GM12891 (cell line): Measurements from ENCODE around the gene BEST4.
"Not testable (repeated sequence)": the region's sequence is repeated elsewhere in the genome, so short reads cannot be mapped to it uniquely, and the experiment has no call there.

Source experiments
- DNase-seq: peaks from one replicate; pipeline ENCODE4 v3.0.0; 2011; ENCODE audit warnings: low spot score; ENCODE audit not compliant: insufficient read length
- FAIRE-seq: peaks from 2 replicates; lab custom pipeline; 2011; peaks lifted over from hg19 to GRCh38; lab: Jason Lieb, UNC
- PAX5 ChIP-seq: IDR thresholded peaks from 2 replicates; pipeline ENCODE4 v1.6.1; 2011; ENCODE audit warnings: low read length, moderate library complexity, mild to moderate bottlenecking; ENCODE audit not compliant: insufficient read depth, severe bottlenecking
- POLR2A ChIP-seq: IDR thresholded peaks from 2 replicates; pipeline ENCODE4 v1.6.1; 2011; ENCODE audit warnings: low read depth, low read length, control low read depth
- POLR2AphosphoS5 ChIP-seq: IDR thresholded peaks from 2 replicates; pipeline ENCODE4 v1.6.1; 2011; ENCODE audit warnings: low read depth, low read length, control low read depth
- POU2F2 ChIP-seq: IDR thresholded peaks from 2 replicates; pipeline ENCODE4 v1.6.1; 2011; ENCODE audit warnings: low read depth, mild to moderate bottlenecking, control low read depth, low read length, moderate library complexity
- SPI1 ChIP-seq: IDR thresholded peaks from 2 replicates; pipeline ENCODE4 v1.6.1; 2011; ENCODE audit warnings: low read depth, low read length, control low read depth
- TAF1 ChIP-seq: IDR thresholded peaks from 2 replicates; pipeline ENCODE4 v1.6.1; 2011; ENCODE audit warnings: low read depth, low read length, control low read depth

BEST4 gene

DNA sequence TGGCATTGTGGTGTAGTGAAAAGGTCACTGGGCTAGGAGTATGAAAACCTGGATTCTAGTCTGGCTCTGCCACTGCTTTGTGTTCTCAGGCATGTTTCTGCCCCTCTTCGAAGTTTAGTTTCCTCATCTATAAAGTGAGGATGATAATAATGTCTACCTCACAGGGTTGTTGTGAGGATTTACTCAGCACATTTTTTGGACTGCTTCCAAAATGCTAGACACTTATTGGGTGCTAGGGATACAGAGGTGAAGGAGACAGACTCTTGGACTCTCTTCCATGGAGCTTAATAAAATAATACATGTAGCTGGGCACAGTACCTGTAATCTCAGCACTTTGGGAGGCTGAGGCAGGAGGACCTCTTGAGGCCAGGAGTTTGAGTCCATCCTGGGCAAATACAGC lies 44.8 kb downstream of the BEST4 start:
- no peak for TF ChIP-seq POLR2AphosphoS5
- FAIRE-seq, result no peak
- DNase-seq, result no peak

GRCh38 chr1:44740179-44740617 lies 47.8 kb downstream of the BEST4 start:
- DNase-seq, result no peak
- no peak for FAIRE-seq
- TF ChIP-seq SPI1 (no peak), POLR2A (no peak)

- TF ChIP-seq POLR2A (peak; percentile 90), PAX5 (no peak), POU2F2 (no peak), TAF1 (peak; percentile 65), SPI1 (no peak), POLR2AphosphoS5 (peak; percentile 92)
- FAIRE-seq, result peak; percentile 98
- DNase-seq, result peak; percentile 94
These were observed 48.4 kb downstream of the BEST4 start, which contains the start of gene KIF2C for GRCh38 chr1:44739307-44740178. Gene KIF2C (plus strand): TSS chr1:44739837. CDS start chr1:44739933, 96 bp downstream.

DNA sequence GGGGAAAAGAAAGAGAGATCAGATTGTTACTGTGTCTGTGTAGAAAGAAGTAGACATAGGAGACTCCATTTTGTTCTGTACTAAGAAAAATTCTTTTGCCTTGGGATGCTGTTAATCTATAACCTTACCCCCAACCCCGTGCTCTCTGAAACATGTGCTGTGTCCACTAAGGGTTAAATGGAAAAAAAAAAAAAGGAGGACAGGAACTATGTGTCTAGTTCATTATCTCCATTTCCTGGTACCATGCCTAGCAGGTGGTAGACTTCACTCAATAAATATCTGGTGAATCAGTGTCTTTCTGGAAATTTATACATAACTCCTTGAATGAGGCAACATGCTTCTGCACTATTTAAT lies 49.0 kb downstream of the BEST4 start:
- not testable (repeated sequence) for FAIRE-seq, DNase-seq

- DNase-seq (no peak), FAIRE-seq (no peak)
- no peak for TF ChIP-seq TAF1
- no peak for TF ChIP-seq POLR2AphosphoS5
- no peak for TF ChIP-seq PAX5
- no peak for TF ChIP-seq POLR2A
- TF ChIP-seq SPI1, result no peak
- TF ChIP-seq POU2F2, result no peak
These were observed 52.0 kb downstream of the BEST4 start for GRCh38 chr1:44735992-44736391.

GRCh38 chr1:44733784-44734183 lies 54.2 kb downstream of the BEST4 start:
- DNase-seq (no peak), FAIRE-seq (no peak)
- TF ChIP-seq PAX5, result no peak
- TF ChIP-seq POU2F2, result no peak
